ENCODE data around the gene ELANE. TPM values are rescaled to one million over a fixed set of nuclear protein-coding genes. Genes with fewer than 3 reads are reported as not detected.
A peak's percentile ranks its signal among the peaks of the same experiment; 100 is the strongest.
"Not testable (repeated sequence)": the region's sequence is repeated elsewhere in the genome, so short reads cannot be mapped to it uniquely, and the experiment has no call there.

ELANE gene
- total RNA-seq, 4 donors from 2014 or later = 0.95 TPM; not detected in 3

DNA sequence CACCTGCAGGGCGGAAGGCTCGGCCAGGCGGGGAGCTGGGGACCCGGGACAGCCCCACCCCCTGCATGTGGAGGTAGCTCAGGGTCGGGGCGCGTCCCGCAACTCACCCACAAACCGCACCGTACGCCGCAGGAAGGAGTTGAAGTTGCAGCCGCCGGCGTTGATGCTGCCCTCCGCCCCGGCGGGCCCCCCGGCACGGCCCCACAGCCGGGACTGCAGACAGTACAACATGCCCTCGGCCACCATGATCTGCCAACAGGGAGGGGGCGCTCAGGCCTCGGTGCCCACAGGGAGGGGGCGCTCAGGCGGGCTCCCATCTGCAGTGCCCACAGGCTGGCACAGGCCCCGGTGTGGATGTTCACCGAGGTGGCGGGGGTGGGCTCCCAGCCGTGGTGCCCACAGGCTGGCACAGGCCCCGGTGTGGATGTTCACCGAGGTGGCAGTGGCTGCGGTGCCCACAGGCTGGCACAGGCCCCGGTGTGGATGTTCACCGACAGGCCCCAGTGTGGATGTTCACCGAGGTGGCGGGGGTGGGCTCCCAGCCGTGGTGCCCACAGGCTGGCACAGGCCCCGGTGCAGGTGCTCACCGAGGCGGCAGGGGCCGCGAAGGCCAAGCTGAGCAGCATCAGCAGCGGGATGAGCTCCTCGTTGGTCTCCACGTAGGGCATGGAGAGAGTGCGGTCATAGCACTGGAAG lies 36.9 kb upstream of the ELANE start:
- 86% methylated on average over 21 of the region's 47 CpGs; no CpG with 5 or more reads in 1 of the 2 donors for WGBS, 2 donors
- no peak overlapping the region for H3K4me3 ChIP-seq
- TF ChIP-seq, protein P1, sequence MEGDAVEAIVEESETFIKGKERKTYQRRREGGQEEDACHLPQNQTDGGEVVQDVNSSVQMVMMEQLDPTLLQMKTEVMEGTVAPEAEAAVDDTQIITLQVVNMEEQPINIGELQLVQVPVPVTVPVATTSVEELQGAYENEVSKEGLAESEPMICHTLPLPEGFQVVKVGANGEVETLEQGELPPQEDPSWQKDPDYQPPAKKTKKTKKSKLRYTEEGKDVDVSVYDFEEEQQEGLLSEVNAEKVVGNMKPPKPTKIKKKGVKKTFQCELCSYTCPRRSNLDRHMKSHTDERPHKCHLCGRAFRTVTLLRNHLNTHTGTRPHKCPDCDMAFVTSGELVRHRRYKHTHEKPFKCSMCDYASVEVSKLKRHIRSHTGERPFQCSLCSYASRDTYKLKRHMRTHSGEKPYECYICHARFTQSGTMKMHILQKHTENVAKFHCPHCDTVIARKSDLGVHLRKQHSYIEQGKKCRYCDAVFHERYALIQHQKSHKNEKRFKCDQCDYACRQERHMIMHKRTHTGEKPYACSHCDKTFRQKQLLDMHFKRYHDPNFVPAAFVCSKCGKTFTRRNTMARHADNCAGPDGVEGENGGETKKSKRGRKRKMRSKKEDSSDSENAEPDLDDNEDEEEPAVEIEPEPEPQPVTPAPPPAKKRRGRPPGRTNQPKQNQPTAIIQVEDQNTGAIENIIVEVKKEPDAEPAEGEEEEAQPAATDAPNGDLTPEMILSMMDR (IDR thresholded peaks at IDR 0.05) = no peak
- no peak for TF ChIP-seq POLR2A (IDR thresholded peaks at IDR 0.05)
- peaks cover 10 to 38% (median 21%) of the 10 kb centered on the region in 3 donors for H3K36me3 ChIP-seq
- no peaks in the 10 kb centered on the region for H3K27me3 ChIP-seq
- intact Hi-C loops (cut with DNase I) = no loop called here
- H3K4me1 ChIP-seq = no peaks in the 10 kb centered on the region
- no peak for DNase-seq
- H3K9me3 ChIP-seq = no peaks in the 10 kb centered on the region
- H3K27ac ChIP-seq = no peak overlapping the region

DNA sequence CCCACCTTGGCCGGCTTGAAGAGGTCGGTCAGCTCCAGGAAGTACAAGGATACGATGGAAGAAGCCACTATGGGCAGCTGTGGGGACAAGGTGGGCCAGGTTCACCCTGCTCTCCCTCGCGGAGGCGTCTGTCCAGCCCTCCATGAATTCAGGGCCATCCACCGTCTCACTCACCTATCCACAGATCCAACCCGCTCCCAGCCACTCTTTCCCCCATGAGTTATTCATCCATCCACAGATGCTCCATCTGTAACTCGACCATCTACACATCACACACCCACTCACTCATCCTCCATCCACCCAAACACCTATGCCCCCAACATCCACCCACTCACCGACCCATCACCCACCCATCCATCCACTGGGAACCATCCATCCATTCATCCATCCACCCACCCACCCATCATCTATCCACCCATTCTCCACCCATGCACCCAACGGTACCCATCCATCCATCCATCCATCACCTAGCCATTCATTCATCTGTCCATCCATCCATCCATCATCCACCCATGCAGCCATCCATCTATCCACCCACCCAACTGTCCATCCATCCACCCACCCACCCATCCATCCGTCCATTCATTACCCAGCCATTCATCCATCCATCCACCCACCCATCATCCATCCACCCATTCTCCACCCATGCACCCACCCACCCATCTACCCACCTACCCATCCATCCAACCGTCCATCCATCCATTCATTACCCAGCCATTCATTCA lies 36.2 kb upstream of the ELANE start:
- no peaks in the 10 kb centered on the region for H3K9me3 ChIP-seq
- H3K4me3 ChIP-seq = no peak overlapping the region
- peaks cover 4 to 31% (median 14%) of the 10 kb centered on the region in 3 donors for H3K36me3 ChIP-seq
- no peaks in the 10 kb centered on the region for H3K4me1 ChIP-seq
- no peak for DNase-seq
- WGBS, 2 donors = 92 to 96% methylated on average over 11 to 12 of the region's 13 CpGs
- peaks cover 0 to 3% (median 0%) of the 10 kb centered on the region in 4 donors for H3K27me3 ChIP-seq
- no peak overlapping the region for H3K27ac ChIP-seq
- no peak for TF ChIP-seq POLR2A (IDR thresholded peaks at IDR 0.05)
- TF ChIP-seq, protein P1 (IDR thresholded peaks at IDR 0.05) = no peak
- intact Hi-C loops (cut with DNase I) = no loop called here

DNA sequence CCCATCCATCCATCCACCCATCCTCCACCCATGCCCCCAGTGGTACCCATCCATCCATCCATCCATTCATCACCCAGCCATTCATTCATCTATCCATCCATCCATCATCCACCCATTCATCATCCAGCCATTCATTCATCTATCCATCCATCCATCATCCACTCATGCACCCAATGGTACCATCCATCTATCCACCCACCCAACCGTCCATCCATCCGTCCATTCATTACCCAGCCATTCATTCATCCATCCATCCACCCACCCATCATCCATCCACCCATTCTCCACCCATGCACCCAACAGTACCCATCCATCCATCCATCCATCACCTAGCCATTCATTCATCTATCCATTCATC lies 35.6 kb upstream of the ELANE start:
- TF ChIP-seq, protein P1 (IDR thresholded peaks at IDR 0.05) = no peak
- no peak for TF ChIP-seq POLR2A (IDR thresholded peaks at IDR 0.05)
- DNase-seq = no peak
- H3K4me1 ChIP-seq = peaks cover 0 to 4% (median 3%) of the 10 kb centered on the region in 3 donors
- 89 to 91% methylated on average over 2 of the region's 2 CpGs for WGBS, 2 donors
- H3K36me3 ChIP-seq = peaks cover 0 to 26% (median 8%) of the 10 kb centered on the region in 3 donors
- H3K27me3 ChIP-seq = peaks cover 0 to 9% (median 2%) of the 10 kb centered on the region in 4 donors
- H3K9me3 ChIP-seq = no peaks in the 10 kb centered on the region
- H3K4me3 ChIP-seq = no peak overlapping the region
- H3K27ac ChIP-seq = no peak overlapping the region
- intact Hi-C loops (cut with DNase I) = no loop called here

DNA sequence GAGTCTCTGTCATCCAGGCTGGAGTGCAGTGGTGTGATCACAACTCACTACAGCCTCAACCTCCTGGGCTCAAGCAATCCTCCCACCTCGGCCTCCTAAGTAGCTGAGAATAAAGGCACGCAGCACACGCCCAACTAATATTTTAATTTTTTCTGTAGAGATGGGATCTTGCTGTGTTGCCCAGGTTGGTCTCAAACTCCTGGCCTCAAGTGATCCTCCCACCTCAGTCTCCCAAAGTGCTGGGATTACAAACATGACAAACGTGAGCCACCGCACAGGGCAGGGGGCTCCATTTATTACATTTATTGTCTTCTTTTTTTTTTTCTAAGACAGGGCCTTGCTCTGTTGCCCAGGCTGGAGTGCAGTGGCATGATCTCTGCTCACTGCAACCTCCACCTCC lies 31.9 kb upstream of the ELANE start:
- H3K27ac ChIP-seq; DNase-seq; H3K9me3 ChIP-seq; H3K4me3 ChIP-seq; intact Hi-C loops (cut with DNase I); H3K36me3 ChIP-seq: not testable (repeated sequence)
- Histone ChIP-seq H3K4me1 (peaks cover 0 to 16% (median 13%) of the 10 kb centered on the region in 3 donors), H3K27me3 (peaks cover 0 to 38% (median 11%) of the 10 kb centered on the region in 4 donors)
- 90 to 98% methylated on average over 5 of the region's 5 CpGs for WGBS, 2 donors

DNA sequence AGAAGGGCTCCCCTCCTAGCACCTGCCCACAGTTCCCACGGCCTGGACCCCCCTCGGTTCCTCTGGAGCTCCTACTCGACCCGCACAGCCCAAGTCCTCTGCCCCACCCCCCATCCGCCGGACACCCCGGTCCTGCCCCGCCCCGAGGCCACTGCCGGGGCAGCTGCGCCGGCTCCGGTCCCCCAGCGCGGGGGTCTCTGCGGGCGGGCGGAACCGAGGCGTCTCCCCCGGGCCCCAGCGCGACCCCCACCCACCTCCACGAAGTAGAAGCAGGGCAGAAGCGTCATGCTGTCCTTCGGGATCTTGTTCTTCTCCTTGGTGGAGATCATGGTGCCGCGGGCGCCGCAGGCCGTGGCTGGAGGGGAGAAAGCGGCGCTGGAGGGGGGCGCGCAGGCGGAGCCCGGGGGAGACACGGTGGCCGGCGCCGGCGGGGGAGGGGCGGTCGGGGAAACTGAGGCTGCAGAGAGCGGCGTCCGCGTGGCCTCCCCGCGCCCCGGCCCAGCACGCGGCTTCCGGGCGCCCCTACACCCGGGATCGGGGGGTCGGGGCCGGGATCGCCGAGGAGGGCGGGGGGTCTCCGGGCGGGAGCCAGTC lies 30.8 kb upstream of the ELANE start:
- Histone ChIP-seq H3K36me3 (no peaks in the 10 kb centered on the region), H3K27ac (no peak overlapping the region), H3K4me3 (peak overlapping the region in 2 of 4 donors; percentile 40 to 55), H3K9me3 (no peaks in the 10 kb centered on the region), H3K4me1 (peaks cover 0 to 16% (median 13%) of the 10 kb centered on the region in 3 donors), H3K27me3 (peaks cover 0 to 48% (median 11%) of the 10 kb centered on the region in 4 donors)
- DNase-seq = no peak
- WGBS, 2 donors = 0% methylated on average over 2 of the region's 64 CpGs; no CpG with 5 or more reads in 1 of the 2 donors
- intact Hi-C loops (cut with DNase I) = no loop called here
- TF ChIP-seq POLR2A (IDR thresholded peaks at IDR 0.05) = no peak
- TF ChIP-seq, protein P1 (IDR thresholded peaks at IDR 0.05) = no peak

Measured in esophagus squamous epithelium (tissue), 5 donors.